Stimulated activated CD8-positive, alpha-beta memory T cell treated with anti-CD3 and anti-CD28 coated beads, Interleukin-7, amount 100 ng/mL, for 4 hours (primary cell): ENCODE measurements around the gene TMEM38B.
A peak's percentile ranks its signal among the peaks of the same experiment; 100 is the strongest.

Experiments used
- DNase-seq, 2 donors: peaks; one replicate each; pipeline ENCODE4 v3.0.0-alpha.2; 2020; ENCODE audit warnings: low read depth in 2 of 2

The TMEM38B gene, protein sequence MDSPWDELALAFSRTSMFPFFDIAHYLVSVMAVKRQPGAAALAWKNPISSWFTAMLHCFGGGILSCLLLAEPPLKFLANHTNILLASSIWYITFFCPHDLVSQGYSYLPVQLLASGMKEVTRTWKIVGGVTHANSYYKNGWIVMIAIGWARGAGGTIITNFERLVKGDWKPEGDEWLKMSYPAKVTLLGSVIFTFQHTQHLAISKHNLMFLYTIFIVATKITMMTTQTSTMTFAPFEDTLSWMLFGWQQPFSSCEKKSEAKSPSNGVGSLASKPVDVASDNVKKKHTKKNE

GRCh38 chr9:105694190-105694847 lies at the start of gene TMEM38B:
Gene TMEM38B, plus strand, starts transcription at chr9:105694541. Its CDS starts 120 bp downstream, at chr9:105694661.
- peak; percentile 39 to 76 for DNase-seq

DNA sequence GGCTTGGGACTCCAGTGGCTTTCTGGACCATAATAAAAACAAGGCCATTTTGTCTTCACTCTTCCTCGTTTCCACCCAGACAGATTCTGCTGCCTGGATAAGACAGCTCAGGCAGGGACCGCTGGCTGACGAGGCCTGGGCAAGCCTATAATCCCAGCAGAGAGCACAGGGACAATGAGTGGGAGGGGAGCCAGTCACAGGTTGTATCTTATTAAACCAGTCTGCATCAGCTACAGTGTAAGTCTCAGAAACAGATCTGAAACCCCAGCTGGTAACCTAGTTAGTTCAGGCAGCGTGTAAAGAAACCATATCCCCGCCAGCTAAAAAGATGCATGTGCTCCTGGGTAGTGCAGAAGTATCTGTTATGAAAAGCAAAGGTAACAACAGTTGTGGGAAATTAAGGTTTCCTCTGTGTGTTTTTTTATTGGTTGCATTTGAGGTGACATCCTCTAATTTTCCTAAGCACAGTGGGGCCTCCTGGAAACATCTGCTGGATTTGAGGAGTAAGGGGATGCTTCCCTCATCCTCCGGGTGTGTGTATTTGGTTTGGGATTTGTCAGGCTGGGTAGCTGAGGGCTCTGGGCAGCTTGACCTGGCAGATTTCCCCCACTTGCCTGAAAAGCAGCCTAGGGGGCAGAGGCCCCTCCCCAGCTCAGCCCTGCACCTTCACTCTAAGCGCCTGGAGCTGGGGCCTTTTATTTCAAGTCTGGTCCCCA lies 47.3 kb upstream of the TMEM38B start:
- DNase-seq = no peak

DNA sequence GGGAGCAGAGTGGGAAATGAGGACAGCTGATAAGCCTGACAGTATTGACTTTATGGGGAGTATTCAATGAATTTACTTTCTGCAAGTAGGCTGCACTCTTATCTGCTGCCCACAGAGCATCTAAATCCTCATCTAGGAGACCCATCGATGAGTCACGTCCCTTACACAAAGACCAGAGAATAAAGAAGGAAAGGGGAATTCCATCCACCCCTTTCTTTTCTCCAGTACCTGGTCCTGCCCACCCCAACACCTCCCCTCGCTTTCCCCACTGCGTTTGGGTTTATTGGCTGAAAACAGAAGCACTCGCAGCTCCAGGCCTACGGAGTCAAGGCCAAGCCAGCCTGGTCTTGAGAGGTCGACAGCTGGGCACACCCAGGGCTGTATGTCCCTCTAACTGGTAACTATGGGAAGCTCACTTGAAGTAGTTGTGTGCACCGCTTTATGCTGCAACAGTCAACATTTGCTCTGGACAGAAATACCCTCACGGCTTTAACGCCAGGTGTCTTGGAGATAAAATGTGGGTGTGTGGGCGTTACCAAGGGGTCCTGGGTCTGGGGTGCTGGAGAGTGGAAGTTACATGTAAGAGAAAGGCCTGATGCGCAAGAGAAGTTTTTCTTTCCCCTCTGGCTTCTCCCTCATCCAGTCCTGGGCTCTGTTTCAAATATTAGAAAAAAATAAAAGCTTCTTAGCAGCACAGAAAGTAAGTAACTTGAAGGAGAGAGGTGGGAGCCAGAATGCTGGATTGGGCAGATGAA lies 46.6 kb upstream of the TMEM38B start:
- no peak for DNase-seq

DNA sequence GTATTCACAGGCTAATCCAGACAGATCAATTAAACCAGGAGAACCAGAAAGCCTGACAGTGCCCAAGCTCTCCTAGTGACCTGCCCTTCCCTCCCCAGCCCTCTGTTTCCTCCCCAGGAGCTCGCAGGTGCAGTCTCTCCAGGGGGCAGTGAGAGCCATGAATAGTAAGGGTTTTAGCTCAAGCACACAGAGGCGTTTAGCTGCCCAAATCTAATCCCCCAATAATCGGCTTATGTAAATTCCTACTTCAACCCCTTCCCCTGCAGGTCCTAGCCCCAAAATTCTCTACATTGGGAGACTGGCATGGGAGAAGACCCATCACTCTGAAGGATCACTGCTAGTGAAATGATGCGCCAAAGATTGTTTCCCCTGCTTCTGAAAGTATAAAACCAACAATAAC lies 42.5 kb upstream of the TMEM38B start:
- no peak for DNase-seq

DNA sequence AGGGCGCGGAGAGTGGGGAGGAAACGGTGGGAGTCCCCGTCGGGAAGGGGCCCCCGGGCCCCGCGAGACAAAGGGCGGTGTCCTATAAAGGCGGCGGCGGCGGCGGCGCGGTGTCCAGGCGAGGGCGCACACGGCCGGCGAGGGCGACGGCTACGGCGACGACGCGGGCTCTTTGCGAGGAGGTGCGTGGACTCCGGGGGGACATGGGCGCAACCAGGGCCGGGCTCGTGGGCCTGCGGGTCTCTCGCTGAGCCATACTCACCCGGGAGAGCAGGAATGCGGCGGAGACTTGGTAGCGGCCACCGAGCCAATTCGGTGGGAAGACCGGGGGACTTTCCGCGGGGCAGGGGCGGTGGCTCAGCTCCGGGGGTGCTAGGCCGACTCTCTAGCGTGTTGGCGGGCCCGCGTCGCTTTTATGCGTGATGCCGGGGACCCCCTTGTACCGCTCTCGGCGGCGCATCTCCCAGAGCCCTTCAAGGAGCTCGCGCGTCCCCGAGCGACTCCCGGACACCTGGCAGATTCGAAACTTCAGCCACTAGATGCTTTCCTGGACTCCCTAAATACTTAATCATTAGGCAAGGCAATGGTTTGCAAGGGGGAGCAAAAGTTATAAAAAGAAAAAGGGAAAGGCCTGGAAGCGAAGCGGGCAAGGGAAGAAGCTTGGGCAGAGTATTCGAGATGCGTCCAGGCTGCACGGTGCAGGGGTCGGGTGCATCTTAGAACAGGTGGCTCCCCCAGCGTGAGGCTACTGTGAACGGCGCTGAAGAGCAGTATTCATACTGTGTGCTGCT lies 38.0 kb upstream of the TMEM38B start:
- DNase-seq = peak in 1 of 2 donors; percentile 1

DNA sequence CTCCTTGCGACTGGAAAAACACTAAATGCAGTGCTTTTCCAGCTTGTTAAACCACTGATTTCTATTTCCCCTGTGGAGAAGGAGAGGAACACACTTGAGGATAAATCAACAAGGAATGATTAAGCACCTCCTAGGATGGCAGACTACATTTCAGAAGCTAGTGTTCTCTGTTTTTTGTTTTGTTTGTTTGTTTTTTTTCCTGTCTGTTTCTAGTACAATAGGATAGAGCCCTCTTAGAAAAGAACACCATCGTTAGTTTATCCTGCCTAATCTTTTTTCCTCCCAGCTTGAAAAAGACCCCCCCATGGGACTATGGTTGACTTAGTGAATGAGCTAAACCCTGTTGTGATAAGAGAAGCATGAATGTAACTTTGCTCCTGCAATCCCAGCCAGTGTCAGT lies 36.0 kb upstream of the TMEM38B start:
- no peak for DNase-seq

DNA sequence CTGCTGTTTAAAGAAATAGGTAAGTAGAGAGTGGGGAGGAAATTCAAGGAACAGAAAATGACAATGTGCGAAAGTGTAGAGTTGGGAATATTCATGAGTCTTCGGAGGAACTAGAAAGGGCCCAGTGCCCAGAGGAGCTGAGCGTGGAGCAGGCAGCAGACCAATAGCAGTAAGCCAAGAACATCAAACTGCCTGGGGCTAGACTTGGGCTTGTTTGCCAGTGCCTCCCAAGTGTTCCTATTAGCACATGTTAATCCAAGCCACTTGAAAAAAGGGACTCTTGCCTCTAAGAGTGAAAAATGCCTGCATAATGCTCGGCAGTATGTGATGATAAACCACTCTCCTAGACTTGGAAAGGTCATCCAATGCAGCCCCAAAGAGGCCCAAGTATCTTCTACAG lies 33.3 kb upstream of the TMEM38B start:
- DNase-seq = no peak

DNA sequence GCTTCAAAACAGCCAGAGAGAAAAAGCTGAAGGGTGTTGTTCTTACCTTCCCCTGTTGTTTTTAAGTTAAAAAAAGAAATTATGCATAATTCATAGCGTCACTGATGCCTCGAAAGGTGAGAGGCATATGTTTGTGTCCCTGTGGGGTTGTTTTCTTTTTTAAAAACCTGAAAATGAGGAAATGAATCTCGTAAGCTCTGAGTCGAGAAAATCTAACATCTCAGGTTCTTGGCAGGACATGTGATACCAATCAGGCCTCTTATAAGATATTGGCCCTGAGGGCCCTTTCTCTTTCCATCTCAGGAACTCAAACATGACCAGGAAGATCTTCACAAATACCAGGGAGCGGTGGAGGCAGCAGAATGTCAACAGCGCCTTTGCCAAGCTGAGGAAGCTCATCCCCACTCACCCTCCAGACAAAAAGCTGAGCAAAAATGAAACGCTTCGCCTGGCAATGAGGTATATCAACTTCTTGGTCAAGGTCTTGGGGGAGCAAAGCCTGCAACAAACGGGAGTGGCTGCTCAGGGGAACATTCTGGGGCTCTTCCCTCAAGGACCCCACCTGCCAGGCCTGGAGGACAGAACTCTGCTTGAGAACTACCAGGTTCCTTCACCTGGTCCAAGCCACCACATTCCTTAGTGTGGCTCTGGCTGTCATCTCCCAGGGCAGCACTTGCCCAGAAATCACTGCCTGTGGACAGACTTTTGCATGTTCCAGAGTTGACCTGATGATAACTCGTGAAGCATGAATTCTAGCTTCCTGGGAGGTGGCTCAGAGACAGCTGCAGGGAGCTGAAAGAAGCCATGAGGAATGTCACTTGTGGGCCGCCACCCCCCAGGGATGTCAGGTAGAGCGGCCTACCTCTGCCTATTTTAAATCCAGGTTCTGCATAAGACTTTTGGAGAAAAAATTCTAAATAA lies 31.9 kb upstream of the TMEM38B start, which contains the start of gene TAL2:
TAL2 (plus strand) TSS at position 274 of the 921 bp plus-strand sequence; CDS start at position 314, 40 bp downstream.
- DNase-seq = no peak

DNA sequence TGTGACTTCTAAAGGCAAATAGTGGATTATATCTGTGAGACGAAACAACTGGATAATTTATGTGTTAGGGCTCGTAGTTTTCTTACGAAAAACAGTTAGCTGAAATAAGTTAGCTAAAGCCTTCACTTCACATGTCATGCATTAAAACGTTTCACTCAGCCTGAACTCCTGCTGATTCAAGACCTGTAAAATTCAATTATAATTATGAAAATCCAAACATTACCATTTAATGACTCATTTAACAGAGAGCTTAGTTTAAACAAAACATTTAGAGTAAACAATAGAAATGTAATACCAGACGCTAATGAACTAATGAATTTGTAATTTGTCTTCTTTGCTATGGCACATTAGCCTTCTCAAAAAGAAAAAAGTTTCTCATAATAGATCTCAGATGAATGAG lies 30.4 kb upstream of the TMEM38B start:
- no peak for DNase-seq

DNA sequence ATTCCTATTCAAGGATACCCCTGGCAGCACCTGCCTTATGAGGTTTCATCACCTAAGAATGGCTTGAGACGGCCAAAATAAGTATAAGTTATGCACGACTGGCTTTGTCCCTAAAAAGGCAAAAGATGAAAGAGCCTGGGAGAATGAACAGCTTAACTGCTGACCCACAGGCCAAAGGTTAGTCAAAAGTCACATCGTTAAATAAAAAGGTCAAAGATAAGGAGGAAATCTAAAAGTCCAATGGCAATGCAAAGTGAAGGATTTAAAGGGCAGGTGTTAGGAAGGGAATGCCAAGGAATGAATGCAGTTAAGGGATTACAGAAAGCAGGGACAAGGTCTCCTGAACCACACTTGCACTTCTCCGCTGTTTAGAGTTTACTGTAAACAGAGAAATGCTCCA lies 26.5 kb upstream of the TMEM38B start:
- no peak for DNase-seq

- no peak for DNase-seq
Observed at GRCh38 chr9:105670315-105670714, 24.0 kb upstream of the TMEM38B start.

DNA sequence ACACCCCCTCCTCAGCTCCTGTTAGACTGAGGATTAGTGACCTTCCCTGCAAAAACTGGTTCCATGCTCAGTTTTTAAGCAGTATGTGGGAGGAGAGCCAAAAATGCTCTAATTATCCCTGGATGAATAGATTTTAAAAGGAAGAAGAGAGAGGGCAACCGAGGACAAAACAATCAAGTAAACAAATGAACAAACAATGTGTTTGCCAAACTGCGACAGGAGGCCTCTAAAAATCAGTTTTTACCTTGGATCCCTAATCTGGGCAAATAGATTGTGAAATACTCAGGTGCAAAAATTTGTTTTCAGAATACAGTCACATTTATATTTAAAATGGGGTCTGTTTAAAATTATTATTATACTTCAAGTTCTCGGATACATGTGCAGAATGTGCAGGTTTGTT lies 23.6 kb upstream of the TMEM38B start:
- DNase-seq = no peak

DNA sequence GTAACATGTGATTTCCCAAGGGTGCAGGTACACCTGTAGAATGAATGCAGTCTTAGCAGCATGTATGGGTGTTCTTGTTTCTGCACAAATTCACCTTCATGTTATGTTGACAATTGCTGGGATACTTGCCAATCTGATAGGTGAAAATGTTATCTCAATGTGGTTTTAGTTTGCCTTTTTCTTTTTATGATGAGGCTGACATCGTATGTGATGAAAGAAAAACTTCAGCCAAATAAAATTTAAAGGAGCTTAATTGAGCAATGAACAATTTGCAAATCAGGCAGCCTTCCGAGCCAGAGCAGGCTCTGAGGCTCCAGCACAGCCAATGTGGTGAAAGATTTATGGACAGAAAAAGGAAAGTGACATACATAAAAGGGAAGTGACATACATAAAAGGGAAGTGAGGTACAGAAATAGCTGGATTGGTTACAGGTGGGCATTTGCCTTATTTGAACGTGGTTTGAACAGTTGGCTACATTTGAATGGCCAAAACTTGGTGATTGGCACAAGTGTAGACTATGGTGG lies 21.6 kb upstream of the TMEM38B start:
- DNase-seq = no peak

DNA sequence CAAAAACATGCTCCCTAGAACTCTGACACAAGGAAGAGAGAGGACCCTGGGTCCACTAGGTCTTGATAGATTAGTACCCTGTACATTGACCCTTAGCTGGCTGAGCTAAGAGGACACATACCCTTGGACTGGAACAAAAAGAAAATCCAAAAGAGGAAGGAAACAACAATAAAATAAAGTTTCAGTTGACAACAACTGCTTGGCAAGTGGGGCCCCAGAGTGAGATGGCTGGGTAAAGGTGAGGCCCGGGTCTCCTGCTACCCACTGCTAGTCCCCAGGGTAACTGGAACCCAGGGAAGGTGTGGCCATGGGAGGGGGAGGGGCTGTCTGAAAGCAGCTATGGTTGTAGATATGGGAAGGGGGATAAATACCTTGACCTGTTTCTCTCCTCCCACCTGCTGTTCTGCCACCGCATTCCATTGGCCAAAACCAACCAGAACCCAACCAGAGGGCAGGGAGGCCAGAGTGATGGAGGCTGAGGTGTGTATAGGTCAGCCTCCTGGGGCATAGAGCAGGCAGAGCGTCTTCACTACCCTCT lies 20.4 kb upstream of the TMEM38B start:
- no peak for DNase-seq

DNA sequence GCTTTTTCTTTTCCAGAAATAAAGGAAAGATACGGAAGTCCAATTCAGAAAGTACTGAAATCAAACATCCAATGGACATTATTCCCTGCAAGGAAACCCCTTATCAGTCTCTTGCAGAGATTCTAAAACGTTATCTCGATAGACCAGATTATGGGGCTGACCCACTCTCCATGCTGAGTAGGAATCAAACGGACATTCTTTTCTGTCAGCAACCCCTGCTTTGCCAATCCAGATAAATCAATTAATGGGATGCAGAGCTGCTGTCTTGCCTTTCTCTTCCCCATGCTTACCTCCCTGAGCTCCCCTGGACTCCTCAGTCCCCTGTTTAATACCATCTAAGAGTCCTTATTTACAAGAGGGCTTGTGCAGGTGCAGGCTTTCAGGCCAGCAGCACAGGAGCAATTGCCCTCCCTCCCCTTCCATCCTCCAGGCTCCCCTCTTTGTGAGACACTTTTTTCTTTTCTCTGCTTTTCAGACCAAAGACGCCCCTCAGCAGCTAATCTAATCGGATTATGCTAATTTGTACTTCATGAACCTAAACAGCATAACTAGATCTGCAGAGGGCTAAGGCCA lies 17.9 kb upstream of the TMEM38B start:
- no peak for DNase-seq

DNA sequence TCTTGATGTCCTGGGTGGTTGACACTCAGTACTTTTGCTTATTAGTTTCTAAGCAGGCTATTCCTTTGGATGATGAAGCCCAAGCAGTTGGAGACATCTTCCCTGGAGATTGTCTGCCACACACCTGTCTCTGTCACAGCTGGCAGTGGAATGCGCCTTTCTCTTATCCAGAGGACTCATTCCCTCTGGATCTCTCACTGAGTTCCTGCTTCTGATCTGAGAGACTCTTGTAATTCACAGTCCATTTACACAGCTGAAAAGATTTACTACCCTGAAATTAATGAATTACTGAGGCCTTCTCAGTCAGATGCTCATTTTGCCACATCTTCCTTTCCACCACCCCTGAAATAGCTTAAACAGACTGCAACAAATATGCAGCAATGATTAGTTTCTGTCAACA lies 16.2 kb upstream of the TMEM38B start:
- no peak for DNase-seq

DNA sequence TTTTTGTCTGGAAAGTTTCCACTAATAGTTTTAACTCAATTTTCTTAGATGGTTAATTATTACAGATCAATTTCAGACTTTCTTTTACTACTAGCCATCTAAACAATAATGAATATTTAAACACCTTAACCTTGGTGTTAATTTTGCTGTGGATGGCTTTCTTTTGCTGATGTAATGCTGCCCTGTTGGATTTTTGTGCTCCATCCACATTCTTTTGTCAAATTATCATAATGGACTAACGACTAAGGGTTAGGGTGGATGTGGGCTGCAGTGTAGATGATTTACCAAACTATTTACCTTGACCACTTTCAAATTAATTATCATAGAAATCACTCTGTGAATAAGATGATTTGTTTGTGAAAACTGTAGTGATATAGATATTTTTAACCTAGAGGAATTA lies 15.6 kb upstream of the TMEM38B start:
- no peak for DNase-seq

DNA sequence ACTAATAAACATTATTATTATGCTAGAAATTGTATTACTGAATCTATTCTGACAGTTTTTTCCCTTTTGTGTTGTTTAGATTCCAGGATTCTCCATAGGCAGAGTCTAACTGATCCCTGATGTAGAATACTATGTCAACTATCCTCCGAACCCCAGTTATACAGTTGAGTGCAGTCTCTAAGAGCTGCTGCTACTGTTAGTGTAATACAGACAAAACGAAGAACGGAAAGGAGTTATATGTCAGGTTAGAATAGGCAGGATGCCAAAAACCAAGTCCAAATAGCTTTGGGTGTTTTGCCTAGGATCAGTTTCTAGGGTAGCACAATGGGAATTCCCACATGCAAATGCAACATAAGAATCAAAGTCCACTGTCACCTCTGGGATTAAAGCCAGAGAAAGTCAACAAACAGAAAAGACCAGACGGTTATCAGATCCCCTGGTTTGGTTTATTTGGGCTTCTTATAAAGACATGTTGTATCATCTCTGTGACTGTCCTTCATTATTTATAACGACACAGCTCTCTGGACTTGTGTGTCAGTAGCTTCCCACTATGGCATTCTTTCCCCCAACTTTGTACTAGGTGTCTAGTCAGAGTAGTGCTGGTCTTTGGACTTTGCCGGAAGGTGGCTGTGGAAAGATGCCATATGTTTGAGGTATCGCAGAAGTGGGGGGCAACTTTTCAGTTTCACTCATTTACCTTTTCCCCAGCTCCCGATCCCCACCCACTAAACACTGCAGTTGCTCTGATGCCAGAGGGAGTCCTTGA lies 14.9 kb upstream of the TMEM38B start:
- DNase-seq = no peak

DNA sequence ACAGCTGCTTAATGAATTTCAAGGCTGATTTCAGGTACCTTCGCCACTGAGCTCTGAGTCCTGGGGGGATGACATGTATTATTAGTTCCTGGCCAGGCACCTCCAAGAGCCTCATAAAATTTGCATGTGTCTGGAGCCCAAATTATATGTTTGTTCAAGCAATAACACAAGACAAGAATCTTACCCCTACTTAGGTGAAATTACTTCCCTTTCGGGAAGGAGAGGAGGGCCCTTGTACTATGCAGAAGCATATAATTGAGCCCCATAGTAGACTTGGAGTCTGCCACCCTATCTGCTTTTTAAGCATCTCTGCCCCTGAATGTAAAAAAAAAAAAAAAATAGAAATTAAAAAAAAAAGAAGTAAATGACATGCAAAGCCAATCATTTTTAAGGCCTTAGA lies 13.0 kb upstream of the TMEM38B start:
- DNase-seq = no peak
